ENCODE results near the gene DUSP18.

Gene DUSP18

DNA sequence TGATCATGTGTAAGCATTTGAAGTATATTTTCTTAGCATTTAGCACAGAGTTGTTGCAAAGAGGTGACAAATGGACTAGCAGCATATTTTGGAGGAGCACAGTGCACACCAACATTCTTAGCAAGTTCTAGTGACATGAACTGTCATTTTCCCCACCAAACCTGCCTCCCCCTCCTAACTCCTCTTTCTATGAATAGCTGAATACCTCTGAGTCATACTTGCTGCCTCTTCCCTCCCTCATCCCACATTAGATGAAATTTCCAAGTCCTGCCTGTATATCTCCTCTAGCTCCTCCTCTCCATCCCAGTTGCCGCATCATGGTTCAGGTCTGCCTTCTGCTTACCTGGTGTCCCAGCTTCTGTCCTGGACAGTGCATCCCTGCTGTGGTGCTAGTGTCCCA is 34.2 kb upstream of the DUSP18 start:
- H3K36me3 ChIP-seq (ENCODE audit: insufficient read depth, low read length), result no peaks in the 10 kb centered on the region
- no peaks in the 10 kb centered on the region for H3K79me2 ChIP-seq (ENCODE audit: insufficient read depth, low read length)
- H3K27me3 ChIP-seq (ENCODE audit: insufficient read depth, low read length), result no peaks in the 10 kb centered on the region
- H3F3A ChIP-seq (ENCODE audit: insufficient read depth, low read length), result no peaks in the 10 kb centered on the region
- TF ChIP-seq EZH2 (IDR thresholded peaks at IDR 0.05; ENCODE audit: borderline replicate concordance, low read length), result no peak
- TF ChIP-seq, protein P1, sequence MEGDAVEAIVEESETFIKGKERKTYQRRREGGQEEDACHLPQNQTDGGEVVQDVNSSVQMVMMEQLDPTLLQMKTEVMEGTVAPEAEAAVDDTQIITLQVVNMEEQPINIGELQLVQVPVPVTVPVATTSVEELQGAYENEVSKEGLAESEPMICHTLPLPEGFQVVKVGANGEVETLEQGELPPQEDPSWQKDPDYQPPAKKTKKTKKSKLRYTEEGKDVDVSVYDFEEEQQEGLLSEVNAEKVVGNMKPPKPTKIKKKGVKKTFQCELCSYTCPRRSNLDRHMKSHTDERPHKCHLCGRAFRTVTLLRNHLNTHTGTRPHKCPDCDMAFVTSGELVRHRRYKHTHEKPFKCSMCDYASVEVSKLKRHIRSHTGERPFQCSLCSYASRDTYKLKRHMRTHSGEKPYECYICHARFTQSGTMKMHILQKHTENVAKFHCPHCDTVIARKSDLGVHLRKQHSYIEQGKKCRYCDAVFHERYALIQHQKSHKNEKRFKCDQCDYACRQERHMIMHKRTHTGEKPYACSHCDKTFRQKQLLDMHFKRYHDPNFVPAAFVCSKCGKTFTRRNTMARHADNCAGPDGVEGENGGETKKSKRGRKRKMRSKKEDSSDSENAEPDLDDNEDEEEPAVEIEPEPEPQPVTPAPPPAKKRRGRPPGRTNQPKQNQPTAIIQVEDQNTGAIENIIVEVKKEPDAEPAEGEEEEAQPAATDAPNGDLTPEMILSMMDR (IDR thresholded peaks at IDR 0.05; ENCODE audit: low read length), result no peak
- H3K9ac ChIP-seq (ENCODE audit: low read length), result no peak overlapping the region
- no peak overlapping the region for H3K4me3 ChIP-seq (ENCODE audit: low read depth, low read length, poor library complexity, severe bottlenecking)
- H2AFZ ChIP-seq (ENCODE audit: low read length), result no peak overlapping the region
- no peaks in the 10 kb centered on the region for H4K20me1 ChIP-seq (ENCODE audit: insufficient read depth, low read length)
- H3K9me2 ChIP-seq (ENCODE audit: low read depth, low read length), result no peaks in the 10 kb centered on the region
- no peak overlapping the region for H3K4me2 ChIP-seq (ENCODE audit: low read length)
- H3K9me3 ChIP-seq (ENCODE audit: low read length), result no peaks in the 10 kb centered on the region
- no peak overlapping the region for H3K27ac ChIP-seq (ENCODE audit: low read depth, low read length, poor library complexity, severe bottlenecking)
- no peaks in the 10 kb centered on the region for H3K4me1 ChIP-seq (ENCODE audit: insufficient read depth, low read length, severe bottlenecking)

DNA sequence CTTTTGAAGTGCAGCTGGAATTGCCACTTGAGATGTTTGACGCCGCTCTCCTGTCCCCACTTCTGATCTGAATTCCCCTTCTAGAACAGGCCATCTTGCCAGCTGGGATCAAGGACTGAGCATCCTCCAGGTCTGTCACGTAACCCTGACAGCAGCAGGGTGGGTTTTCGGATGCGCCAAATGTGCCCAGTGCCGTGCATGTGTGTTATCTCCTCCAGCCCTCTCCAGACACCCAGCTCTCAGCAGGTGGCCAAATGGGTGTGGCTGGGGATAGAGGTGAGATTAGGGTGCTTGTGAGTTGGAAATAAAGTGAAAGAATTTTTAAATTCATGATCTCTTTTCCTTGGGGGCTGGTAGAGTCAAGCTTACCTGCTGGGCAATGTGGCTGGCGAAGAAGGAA is 30.3 kb upstream of the DUSP18 start:
- no peaks in the 10 kb centered on the region for H3F3A ChIP-seq (ENCODE audit: insufficient read depth, low read length)
- no peaks in the 10 kb centered on the region for H3K27me3 ChIP-seq (ENCODE audit: insufficient read depth, low read length)
- no peaks in the 10 kb centered on the region for H3K9me3 ChIP-seq (ENCODE audit: low read length)
- H3K4me3 ChIP-seq (ENCODE audit: low read depth, low read length, poor library complexity, severe bottlenecking), result no peak overlapping the region
- no peaks in the 10 kb centered on the region for H3K36me3 ChIP-seq (ENCODE audit: insufficient read depth, low read length)
- H3K9me2 ChIP-seq (ENCODE audit: low read depth, low read length), result no peaks in the 10 kb centered on the region
- H3K9ac ChIP-seq (ENCODE audit: low read length), result no peak overlapping the region
- TF ChIP-seq, protein P1 (IDR thresholded peaks at IDR 0.05; ENCODE audit: low read length), result no peak
- no peak for TF ChIP-seq EZH2 (IDR thresholded peaks at IDR 0.05; ENCODE audit: borderline replicate concordance, low read length)
- H3K79me2 ChIP-seq (ENCODE audit: insufficient read depth, low read length), result no peaks in the 10 kb centered on the region
- H2AFZ ChIP-seq (ENCODE audit: low read length), result no peak overlapping the region
- H3K27ac ChIP-seq (ENCODE audit: low read depth, low read length, poor library complexity, severe bottlenecking), result no peak overlapping the region
- no peak overlapping the region for H3K4me2 ChIP-seq (ENCODE audit: low read length)
- no peaks in the 10 kb centered on the region for H3K4me1 ChIP-seq (ENCODE audit: insufficient read depth, low read length, severe bottlenecking)
- no peaks in the 10 kb centered on the region for H4K20me1 ChIP-seq (ENCODE audit: insufficient read depth, low read length)

DNA sequence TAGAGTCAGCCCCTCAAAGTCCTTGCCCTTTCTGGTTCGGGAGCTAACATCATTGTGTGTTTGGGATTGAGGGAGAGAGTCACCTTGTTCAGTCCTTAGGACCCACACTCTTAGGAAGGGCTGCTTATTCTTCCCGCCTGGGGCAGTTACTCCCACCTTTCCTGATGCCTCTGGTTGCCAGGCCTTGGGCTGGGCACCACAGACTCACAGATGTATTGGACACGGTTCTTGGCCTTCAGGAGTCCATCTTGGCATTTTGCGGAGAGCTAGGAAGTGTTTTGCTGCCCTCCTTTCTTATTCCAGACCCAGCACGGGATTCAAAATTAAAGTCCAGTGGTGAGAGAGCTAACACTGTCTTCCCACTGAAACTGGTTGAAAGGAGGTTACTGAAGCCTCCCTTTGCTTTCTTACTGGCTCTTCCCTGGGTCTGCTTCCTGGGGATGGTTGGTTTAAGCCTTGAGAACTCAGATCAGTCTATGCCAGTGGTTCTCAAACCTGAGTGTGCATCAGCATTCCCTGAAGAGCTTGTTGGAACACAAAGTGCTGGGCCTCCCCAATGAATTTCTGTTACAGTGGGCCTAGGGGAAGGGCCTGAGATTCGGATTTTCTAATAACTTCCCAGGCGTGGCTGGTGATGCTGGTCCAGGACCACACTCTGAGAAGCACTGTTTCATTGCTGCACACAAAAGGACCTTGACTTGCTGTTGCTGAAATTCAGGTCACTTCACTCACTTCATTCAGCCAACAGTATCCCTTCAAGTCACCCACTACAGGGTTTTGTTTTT is 28.4 kb upstream of the DUSP18 start:
- Histone ChIP-seq H3K9me2 (ENCODE audit: low read depth, low read length) (no peaks in the 10 kb centered on the region), H3F3A (ENCODE audit: insufficient read depth, low read length) (no peaks in the 10 kb centered on the region), H3K27ac (ENCODE audit: low read depth, low read length, poor library complexity, severe bottlenecking) (no peak overlapping the region), H3K4me1 (ENCODE audit: insufficient read depth, low read length, severe bottlenecking) (no peaks in the 10 kb centered on the region), H3K4me2 (ENCODE audit: low read length) (no peak overlapping the region), H3K9me3 (ENCODE audit: low read length) (no peaks in the 10 kb centered on the region), H4K20me1 (ENCODE audit: insufficient read depth, low read length) (no peaks in the 10 kb centered on the region), H3K9ac (ENCODE audit: low read length) (no peak overlapping the region), H3K36me3 (ENCODE audit: insufficient read depth, low read length) (no peaks in the 10 kb centered on the region), H3K4me3 (ENCODE audit: low read depth, low read length, poor library complexity, severe bottlenecking) (no peak overlapping the region), H3K27me3 (ENCODE audit: insufficient read depth, low read length) (no peaks in the 10 kb centered on the region), H2AFZ (ENCODE audit: low read length) (no peak overlapping the region), H3K79me2 (ENCODE audit: insufficient read depth, low read length) (no peaks in the 10 kb centered on the region)
- TF ChIP-seq, protein P1 (IDR thresholded peaks at IDR 0.05; ENCODE audit: low read length), result no peak
- no peak for TF ChIP-seq EZH2 (IDR thresholded peaks at IDR 0.05; ENCODE audit: borderline replicate concordance, low read length)
